GM18867 (cell line): ENCODE data around the gene HK3.
"Not testable (repeated sequence)": the region's sequence is repeated elsewhere in the genome, so short reads cannot be mapped to it uniquely, and the experiment has no call there.

Experiments used
- ATAC-seq: cut with Tn5 transposase; IDR thresholded peaks from one replicate; pipeline ENCODE4 v1.9.1; 2021; ENCODE audit warnings: mild to moderate bottlenecking, moderate library complexity; ENCODE audit not compliant: unreplicated experiment

HK3 gene

DNA sequence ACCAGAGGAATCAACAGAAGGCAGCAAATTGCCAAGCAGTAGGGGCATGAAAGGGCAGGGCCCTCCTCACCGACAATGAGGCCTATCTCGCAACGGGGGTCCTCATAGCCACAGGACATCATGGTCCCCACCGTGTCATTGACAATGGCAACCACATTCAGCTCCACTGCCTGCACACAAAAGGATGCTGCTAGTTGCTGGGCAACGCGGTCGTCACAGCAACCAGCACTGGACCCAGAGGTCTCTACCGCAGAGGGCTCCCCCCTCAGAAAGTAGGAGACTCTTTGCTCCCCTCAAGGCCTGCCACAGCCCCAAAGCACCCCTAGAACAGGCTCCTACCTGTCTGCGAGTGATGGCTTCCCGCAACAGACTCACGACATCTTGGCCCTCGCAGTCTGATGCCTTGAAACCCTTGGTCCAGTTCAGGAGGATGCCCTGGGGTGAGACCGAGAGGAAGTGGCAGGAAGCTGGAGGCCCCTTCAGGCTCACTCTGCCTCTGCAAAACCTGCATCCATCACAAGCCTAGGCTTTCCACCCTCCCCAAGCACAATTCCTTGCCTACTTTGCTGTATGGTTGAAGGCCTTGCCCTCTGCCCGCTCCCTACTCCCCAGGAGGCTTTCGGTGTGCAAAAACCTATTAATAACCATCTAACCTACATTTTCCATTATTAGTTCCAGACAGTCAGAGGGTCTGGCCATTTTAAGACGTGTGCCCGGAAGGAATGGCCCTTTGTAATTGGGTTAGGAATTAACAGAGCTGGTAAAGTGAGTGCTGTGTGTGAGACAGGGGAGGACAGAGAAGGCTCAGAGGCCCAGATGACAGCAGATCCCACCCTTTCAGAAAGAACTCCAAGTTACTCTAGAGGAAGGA is 15.2 kb downstream of the HK3 start:
- ATAC-seq = no peak

DNA sequence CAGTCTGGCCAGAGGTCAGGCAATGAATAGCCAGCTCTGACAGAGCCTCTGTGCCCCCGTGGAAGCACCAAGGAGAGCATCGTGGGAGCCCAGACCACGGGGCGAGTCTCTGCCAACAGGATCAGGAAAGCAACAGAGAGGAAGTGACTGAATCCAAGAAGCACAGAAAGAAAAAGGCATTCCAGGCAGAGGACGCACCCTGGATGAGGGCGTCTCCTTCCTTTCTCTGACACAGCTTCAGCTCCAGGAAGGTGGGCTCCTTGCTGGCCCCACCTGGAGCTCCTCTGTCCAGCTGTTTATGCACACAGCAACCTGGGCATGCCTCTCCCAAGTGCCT is 16.6 kb downstream of the HK3 start:
- no peak for ATAC-seq

DNA sequence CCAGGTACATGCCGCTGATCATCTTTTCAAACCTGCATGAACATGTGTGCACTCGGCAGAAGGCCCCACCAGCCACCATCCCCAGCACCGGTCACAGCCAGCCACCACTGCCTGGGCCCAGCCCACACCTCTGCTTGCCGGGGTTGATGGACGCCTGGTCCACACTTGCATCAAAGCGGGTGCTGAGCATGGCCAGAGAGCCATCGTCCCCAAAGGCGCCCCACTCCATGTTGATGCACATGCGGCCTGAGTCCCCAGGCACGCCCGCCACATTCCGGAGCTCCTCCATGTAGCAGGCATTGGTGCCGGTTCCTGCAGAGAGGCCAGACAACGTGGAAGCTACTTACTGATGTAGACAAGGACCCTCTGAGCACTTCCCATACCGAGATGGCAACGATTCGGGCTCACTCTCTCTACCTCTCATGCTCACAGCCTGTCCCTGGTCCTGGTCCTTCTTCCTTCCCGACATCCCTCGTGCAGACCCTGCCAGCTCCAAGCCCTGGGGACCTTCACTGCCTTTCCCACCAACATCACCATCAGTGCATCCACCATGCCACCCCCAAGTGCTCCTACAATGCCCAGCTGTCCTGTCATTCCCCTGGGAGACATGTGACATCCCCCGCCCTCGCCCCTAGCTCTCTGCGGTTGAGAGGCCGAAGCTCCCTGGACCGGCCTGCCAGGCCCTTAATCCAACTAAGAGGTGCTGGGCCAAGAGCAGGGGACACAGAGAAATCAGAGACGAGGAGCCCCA is 17.2 kb downstream of the HK3 start:
- no peak for ATAC-seq

DNA sequence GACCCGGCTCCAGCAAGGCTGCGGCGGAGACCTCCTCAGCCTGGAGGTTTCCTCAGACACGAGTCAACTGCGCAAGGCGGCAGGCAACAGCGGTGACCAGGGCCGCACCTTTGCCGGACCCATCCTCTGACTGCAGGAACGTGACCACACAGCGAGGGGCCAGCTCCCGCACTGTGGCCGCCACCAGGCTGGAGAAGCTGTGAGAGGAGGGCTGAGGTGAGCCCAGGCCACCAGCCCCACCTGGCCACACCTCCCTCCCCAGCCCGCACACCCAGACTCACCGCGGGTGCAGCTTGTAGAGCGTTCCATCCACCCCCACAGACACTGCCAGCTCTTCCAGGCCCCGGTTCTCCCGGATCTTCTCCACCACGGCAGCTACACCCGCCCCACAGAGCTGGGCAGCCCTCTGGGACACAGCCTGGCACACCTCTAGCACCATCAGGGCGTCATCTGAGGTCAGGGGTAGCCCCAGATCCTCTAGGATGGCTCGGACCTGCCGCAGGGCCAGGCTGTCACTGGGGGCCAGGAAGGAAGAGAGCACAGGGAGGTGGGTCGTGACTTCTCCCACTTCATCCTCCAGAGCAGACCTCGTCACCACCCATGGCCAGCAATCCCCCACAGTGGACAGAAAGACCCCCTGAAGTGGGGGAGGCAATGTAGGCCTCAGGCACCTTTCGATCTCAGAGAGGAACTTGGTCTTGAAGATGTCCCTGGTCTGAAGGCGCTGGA is 18.0 kb downstream of the HK3 start:
- no peak for ATAC-seq

DNA sequence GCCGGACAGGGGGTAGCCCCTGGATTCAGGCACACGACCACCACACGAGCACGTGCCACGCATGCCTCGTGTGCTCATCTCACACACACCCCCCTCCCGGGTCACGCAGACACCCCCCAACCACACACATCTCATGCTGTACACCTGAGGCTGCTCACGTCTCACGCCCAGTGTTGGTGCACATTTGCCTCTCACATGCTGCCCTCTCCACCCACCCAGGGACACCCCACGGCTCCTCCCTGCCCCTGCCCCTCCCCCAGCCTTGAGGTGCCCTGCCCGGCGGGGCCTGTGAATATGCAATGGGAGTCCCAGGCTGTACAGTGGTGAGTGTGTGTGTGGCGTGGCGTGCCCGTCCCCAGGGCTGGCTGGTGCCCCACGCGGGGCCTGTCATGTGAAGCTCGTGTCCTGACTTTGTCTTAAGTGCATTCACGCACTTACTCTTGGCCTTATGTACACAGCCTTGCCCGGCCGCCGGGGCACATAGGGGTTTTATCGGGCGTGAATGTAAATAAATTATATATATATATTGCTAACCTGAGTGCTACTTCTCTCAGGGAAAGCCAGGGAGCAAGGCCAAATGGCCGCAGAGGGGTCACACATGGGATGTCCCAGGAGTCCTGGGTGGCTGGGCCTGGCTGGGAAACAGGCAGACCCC is 18.7 kb downstream of the HK3 start:
- ATAC-seq = no peak

DNA sequence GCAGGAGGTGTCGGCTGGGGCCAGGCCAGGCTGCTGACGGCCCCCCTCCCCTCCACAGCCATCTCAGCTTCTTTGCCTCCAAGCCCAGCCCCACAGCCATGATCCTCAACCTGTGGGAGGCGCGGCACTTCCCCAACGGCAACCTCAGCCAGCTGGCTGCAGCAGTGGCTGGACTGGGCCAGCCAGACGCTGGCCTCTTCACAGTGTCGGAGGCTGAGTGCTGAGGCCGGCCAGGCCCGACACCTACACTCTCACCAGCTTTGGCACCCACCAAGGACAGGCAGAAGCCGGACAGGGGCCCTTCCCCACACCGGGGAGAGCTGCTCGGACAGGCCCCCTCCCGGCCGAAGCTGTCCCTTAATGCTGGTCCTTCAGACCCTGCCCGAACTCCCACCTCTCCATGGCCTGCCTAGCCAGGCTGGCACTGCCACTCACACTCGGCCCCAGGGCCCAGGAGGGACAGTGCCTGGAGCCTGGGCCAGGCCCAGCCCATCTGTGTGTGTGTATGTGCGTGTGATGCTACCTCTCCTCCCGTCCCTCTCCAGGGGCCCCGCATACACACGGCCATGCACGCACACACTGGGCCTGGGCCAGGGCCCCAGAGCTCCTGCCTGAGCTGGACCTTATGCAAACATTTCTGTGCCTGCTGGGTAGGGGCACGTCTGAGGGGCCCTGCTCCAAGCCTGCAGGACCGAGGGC is 19.3 kb downstream of the HK3 start:
- ATAC-seq = no peak

DNA sequence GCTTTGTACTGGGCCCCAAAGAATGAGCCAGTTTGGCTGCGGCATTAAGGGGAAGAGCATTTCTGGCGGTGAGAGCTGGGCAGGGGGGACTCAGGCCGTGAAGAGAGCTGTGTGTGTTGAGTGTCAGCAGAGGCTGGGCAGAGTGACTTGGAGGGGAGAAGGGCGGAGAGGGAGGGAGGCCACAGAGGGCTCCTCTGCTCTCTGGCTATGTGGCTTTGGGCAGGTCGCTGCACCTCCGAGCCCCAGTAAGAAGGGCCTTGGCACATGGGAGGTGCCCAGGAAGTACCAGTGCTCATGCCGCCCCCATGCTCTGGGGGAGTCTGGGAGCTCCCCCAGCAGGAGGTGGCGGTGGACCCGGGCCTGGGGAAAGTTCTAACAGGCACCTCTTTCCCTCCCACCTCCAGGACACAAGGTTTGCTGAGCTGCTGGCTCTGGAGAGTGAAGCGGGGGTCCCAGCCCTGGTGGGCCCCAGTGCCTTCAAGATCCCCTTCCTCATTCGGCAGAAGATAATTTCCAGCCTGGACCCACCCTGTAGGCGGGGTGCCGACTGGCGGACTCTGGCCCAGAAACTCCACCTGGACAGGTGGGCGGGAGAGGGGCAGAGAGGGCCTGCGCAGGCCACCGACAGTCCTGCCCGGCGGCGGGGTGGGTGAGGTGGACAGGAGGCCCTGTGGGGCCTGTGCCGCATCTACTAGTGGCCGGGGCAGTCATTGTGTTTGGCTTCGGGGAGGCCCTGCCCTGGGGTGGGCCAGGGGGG is 20.1 kb downstream of the HK3 start:
- no peak for ATAC-seq

DNA sequence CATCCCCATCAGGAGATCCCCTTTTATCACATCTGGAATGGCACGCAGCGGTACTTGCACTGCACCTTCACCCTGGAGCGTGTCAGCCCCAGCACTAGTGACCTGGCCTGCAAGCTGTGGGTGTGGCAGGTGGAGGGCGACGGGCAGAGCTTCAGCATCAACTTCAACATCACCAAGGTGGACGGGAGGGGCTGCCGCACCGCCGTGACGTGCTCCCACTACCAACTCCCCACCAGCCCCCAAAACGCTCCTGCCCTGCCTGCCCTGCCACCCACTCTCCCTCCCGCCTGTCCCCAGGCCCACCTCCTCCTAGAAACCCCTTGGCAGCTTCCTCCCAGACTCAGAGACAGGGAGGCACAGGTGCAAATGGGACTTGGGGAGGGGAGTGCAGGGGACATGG is 20.7 kb downstream of the HK3 start:
- no peak for ATAC-seq

DNA sequence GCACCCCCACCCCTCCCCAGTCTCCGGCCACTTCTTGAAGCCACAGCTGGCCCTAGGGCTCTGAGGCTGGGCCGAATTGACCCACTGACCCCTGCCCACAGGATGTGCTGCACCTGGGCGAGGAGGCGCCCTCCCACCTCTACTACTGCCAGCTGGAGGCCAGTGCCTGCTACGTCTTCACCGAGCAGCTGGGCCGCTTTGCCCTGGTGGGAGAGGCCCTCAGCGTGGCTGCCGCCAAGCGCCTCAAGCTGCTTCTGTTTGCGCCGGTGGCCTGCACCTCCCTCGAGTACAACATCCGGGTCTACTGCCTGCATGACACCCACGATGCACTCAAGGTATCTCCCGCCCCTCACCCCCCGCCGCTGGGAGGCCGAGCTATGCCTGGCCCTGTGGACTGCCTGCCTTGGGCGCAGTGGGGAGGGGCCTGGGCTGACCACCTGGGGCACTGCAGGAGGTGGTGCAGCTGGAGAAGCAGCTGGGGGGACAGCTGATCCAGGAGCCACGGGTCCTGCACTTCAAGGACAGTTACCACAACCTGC is 21.3 kb downstream of the HK3 start:
- ATAC-seq = no peak

DNA sequence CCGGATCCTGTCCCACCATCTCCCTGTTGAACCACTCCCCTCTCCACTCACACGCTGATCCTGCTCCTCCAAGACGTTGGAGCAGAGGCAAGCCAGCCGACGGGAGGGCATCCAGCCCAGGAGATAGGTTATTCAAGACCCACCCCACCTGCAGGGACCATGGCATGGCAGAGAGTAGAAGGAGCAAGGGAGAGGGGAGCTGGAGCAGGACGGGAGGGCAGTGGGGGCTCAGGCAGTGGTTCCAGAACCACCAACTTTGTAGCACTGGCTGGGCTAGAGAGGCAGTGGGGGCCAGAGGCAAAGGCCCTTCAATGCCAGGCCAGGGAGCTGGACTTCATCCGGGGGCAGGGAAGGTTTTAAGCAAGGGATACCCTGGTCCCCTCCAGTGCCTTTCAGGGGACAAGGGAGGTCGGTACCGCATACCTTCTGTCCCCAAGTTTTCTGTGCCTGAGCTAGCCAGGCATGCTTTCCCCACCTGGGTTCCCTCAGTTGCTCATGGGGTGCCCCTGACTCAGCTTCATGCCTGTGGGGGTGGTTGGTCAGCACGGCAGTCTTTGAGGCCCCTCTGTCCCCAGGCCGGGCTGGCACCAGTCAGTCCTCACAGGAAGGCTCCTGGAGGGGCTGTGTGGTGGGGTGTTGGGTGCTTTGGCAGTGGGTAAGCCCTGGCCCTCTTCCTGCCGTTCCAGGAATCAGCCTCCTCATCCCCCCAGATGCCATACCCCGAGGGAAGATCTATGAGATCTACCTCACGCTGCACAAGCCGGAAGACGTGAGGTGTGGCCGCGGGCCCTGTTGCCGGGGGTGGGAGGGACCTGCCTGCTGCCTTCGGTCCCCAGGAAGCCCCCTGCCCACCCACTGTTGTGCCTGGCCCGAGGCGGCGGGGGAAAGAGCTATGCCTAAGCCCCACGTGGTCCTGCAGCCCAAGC is 22.4 kb downstream of the HK3 start:
- no peak for ATAC-seq

DNA sequence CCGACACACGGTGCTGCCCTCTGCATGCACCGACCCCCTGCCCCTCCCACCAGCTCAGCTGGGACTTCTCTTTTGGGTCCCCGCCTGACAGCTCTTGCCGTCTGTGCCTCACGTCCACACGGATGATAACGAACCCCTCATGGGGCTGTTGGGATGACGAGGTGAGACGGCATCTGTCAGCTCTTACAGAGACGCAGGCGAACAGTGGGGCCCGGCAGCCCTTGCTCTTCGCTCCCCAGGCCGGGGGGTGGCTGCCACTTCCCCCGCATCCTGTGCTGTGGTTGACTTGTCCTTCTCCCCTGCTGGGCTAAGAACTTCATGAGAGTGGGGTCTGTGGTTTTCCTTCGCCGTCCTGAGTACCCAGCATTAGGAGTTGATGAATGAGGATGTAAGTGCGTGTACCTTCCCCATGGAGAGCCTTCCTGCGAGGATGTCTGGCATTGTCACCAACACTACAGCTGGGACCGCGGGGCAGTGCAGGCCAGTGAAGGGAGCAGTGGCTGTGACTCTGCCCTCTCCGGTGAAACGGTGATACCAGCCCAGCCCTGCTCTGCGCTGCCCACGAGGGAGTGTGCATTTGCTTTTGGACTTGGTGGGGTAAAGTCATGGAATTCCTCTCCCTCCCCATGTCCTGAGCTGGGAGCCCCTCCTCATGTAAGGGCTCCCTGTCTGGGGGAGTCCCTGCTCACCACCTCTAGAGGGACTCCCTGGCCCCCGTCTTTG is 23.2 kb downstream of the HK3 start:
- no peak for ATAC-seq

DNA sequence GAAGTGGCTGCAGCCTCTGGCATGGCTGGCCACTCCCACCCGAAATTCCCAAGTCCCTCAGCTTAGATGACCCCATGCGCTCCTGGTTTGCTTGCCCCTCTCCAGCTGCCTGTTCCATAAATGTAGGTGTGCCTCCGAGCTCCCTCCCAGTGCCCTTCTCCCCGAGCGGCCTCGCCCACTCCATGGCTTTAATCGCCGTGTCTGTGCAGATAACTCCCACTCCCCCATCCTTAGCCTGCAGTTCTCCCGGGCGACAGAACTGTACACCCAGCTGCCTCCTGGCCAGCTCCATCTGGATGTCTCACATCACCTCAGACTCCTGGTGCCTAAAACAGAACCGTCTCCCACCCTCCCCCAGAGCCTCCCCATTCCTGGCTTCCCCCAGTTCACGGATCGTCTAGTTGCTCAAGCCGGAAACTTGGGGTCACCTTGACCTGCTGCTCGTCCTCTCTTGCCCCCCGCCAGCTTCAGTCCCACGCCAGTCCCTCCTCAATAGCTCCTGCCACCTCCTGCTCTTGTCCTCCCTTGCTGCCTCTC is 24.1 kb downstream of the HK3 start:
- no peak for ATAC-seq

DNA sequence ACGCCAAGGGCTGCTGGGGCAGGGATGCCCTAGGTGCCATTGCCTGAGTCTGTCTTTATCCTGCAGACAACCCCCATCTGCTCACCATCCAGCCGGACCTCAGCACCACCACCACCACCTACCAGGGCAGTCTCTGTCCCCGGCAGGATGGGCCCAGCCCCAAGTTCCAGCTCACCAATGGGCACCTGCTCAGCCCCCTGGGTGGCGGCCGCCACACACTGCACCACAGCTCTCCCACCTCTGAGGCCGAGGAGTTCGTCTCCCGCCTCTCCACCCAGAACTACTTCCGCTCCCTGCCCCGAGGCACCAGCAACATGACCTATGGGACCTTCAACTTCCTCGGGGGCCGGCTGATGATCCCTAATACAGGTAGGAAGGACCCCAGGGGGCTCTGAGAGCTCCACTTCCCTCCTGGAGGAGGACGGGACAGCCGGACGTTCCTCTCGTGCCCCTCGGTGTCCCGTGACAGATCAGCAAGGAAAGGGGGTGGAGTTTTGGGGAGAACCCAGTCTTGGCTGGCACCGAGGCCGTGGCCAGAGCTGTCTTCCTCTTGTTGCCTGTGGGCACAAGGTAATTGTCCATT is 24.9 kb downstream of the HK3 start:
- ATAC-seq = no peak

DNA sequence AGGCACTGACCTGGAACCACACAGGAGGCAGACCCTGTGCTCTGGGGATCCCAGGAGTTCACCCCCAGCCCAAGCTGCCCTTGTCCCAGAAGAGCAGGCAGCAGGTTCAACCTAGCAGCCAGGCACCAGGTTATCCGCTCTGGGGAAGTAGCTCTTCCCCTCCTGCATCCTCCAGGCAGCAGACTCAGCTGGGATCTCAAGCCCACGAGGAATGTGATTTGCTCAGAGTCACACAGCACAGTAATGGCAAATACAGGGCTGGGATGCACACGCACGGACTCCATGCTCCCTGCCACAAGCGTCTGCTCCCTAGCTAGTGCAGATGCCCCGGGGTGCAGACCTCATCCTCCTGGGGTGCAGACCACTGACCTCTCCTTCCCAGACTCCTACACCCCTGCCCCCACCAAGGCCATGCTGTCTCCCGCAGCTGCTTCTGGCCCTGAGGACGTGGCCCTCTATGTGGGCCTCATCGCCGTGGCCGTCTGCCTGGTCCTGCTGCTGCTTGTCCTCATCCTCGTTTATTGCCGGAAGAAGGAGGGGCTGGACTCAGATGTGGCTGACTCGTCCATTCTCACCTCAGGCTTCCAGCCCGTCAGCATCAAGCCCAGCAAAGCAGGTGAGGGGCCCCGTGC is 25.5 kb downstream of the HK3 start:
- no peak for ATAC-seq

DNA sequence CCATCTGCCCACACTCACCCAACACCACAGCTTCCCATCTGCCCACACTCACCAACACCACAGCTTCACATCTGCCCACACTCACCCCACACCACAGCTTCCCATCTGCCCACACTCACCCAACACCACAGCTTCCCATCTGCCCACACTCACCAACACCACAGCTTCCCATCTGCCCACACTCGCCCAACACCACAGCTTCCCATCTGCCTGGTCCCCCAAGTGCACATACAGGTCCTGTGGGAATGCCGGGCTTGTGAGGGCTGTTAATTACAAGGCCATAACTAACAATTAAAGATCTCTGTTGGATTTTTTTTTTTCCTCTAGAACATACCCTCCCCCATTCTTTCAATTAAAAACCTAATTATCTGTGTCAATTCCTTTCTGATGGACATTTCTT is 26.1 kb downstream of the HK3 start:
- not testable (repeated sequence) for ATAC-seq

DNA sequence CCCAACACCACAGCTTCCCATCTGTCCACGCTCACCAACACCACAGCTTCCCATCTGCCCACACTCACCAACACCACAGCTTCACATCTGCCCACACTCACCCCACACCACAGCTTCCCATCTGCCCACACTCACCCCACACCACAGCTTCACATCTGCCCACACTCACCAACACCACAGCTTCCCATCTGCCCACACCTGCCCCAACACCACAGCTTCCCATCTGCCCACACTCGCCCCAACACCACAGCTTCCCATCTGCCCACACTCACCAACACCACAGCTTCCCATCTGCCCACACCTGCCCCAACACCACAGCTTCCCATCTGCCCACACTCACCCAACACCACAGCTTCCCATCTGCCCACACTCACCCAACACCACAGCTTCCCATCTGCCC is 26.6 kb downstream of the HK3 start:
- ATAC-seq = not testable (repeated sequence)

DNA sequence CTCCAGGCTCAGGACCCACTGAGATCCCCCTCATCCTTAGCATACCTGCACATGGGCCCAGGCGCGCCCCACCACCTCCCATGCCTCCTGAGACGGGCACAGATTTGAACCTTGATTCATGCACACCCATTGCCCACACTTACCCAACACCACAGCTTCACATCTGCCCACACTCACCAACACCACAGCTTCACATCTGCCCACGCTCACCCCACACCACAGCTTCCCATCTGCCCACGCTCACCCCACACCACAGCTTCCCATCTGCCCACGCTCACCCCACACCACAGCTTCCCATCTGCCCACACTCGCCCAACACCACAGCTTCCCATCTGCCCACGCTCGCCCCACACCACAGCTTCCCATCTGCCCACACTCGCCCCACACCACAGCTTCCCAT is 28.5 kb downstream of the HK3 start:
- not testable (repeated sequence) for ATAC-seq
